ENCODE results near the gene SYT12.

SYT12 gene

DNA sequence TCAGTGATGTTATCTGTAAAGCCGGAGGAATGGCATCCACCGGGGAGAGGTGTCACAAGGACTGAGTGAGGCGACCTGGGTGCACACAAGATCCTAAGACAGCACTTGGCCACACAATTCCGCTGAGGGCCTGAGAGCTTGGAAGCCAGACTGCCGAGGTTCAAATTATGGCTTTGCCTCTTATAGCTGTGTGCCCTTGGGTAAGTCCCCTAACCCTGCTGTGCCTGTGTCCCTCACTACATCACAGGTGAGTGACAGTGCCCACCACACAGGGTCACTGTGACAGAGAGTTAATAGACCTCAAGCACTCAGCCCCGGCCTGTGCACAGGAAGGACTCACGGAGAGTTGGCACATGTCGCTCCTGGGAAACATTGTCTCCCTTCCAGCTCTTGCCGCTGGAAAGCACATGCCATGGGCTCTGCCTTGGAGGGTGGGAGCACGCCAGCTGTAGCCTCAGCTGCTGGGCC, 34.3 kb downstream of the SYT12 start:
- no peak for TF ChIP-seq TAF1 (IDR thresholded peaks at IDR 0.05; ENCODE audit: borderline replicate concordance, insufficient read depth, low read length)
- TF ChIP-seq FOXP2 (optimal IDR thresholded peaks at IDR 0.05; ENCODE audit: borderline replicate concordance, extremely low read depth, extremely low read length, insufficient read depth): no peak
- no peak for TF ChIP-seq REST (IDR thresholded peaks at IDR 0.05; ENCODE audit: insufficient read depth in 1 of 2, low read depth in 2 of 2, low read length in 2 of 2)
- TF ChIP-seq POLR2AphosphoS5 (IDR thresholded peaks at IDR 0.05; ENCODE audit: low read depth, low read length): no peak
- TF ChIP-seq SIN3A (IDR thresholded peaks at IDR 0.05; ENCODE audit: borderline replicate concordance, insufficient read depth, low read length): no peak

DNA sequence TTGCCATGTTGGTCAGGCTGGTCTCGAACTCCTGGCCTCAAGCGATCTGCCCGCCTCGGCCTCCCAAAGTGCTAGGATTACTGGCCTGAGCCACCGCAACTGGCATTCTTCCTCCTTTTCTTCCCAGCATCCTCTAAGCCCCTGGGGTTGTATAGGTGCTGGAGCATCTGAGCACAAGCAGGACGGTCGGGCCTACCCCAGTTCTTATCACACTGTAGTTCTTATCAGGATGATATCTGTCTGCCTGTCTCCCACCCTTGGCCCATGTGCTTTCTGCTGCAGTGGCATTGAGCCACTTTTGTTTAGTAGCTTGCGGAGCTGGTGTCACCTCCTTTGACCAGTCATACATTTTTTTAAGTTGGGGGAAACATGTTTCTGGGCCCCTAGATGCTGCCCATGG, 35.6 kb downstream of the SYT12 start:
- TF ChIP-seq SIN3A (IDR thresholded peaks at IDR 0.05; ENCODE audit: borderline replicate concordance, insufficient read depth, low read length): no peak
- no peak for TF ChIP-seq TAF1 (IDR thresholded peaks at IDR 0.05; ENCODE audit: borderline replicate concordance, insufficient read depth, low read length)
- TF ChIP-seq FOXP2 (optimal IDR thresholded peaks at IDR 0.05; ENCODE audit: borderline replicate concordance, extremely low read depth, extremely low read length, insufficient read depth): no peak
- TF ChIP-seq REST (IDR thresholded peaks at IDR 0.05; ENCODE audit: insufficient read depth in 1 of 2, low read depth in 2 of 2, low read length in 2 of 2): no peak
- no peak for TF ChIP-seq POLR2AphosphoS5 (IDR thresholded peaks at IDR 0.05; ENCODE audit: low read depth, low read length)

- no peak for TF ChIP-seq FOXP2 (optimal IDR thresholded peaks at IDR 0.05; ENCODE audit: borderline replicate concordance, extremely low read depth, extremely low read length, insufficient read depth)
- no peak for TF ChIP-seq TAF1 (IDR thresholded peaks at IDR 0.05; ENCODE audit: borderline replicate concordance, insufficient read depth, low read length)
- no peak for TF ChIP-seq SIN3A (IDR thresholded peaks at IDR 0.05; ENCODE audit: borderline replicate concordance, insufficient read depth, low read length)
- no peak for TF ChIP-seq REST (IDR thresholded peaks at IDR 0.05; ENCODE audit: insufficient read depth in 1 of 2, low read depth in 2 of 2, low read length in 2 of 2)
- no peak for TF ChIP-seq POLR2AphosphoS5 (IDR thresholded peaks at IDR 0.05; ENCODE audit: low read depth, low read length)
Observed at GRCh38 chr11:67059671-67060070, 36.7 kb downstream of the SYT12 start.

DNA sequence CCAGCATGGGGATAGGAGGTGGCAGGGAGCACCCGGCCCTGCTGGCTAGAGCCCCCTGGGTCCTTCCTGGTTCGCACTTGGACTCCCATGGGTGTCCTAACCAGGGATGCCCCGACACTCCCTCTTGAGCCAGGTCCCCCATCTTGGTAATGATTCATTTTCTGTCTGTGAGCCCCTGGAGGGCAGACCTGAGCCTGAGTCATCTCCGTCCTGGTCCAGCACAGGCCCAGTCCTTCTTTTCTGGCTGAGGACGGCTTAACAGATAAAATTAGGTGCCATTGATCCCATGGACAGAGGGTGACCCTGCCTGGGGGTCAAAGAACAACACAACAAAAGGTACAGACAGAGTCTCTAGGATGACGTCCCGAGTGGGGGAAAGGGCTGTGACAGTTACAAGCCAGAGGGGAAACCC, 37.2 kb downstream of the SYT12 start:
- TF ChIP-seq FOXP2 (optimal IDR thresholded peaks at IDR 0.05; ENCODE audit: borderline replicate concordance, extremely low read depth, extremely low read length, insufficient read depth): no peak
- no peak for TF ChIP-seq SIN3A (IDR thresholded peaks at IDR 0.05; ENCODE audit: borderline replicate concordance, insufficient read depth, low read length)
- TF ChIP-seq REST (IDR thresholded peaks at IDR 0.05; ENCODE audit: insufficient read depth in 1 of 2, low read depth in 2 of 2, low read length in 2 of 2): no peak
- TF ChIP-seq POLR2AphosphoS5 (IDR thresholded peaks at IDR 0.05; ENCODE audit: low read depth, low read length): no peak
- no peak for TF ChIP-seq TAF1 (IDR thresholded peaks at IDR 0.05; ENCODE audit: borderline replicate concordance, insufficient read depth, low read length)
